Smooth muscle cell (in vitro differentiated cells): ENCODE results near the gene KIF17. TPM values are rescaled to one million over a fixed set of nuclear protein-coding genes. Genes with fewer than 3 reads are reported as not detected.

Source experiments
- DNase-seq: peaks from one replicate; lab custom pipeline; 2025; ENCODE audit not compliant: unreplicated experiment; lab: John Stamatoyannopoulos, UW
- H2AFZ ChIP-seq: fragments of 200-600 bp; sonication (generic); 2 replicates; pipeline ENCODE4 v1.6.0; 2016; ENCODE audit warnings: antibody characterized with exemption, low read depth, mild to moderate bottlenecking
- H3F3A ChIP-seq: fragments of 200-600 bp; sonication (generic); 2 replicates; pipeline ENCODE4 v1.6.0; 2017; ENCODE audit warnings: antibody characterized with exemption, low read depth
- H3K27ac ChIP-seq: fragments of 200-600 bp; sonication (generic); 2 replicates; pipeline ENCODE4 v1.5.1; 2016; ENCODE audit warnings: low read depth, mild to moderate bottlenecking
- H3K27me3 ChIP-seq: fragments of 200-600 bp; sonication (generic); 2 replicates; pipeline ENCODE4 v1.6.1; 2016; ENCODE audit warnings: low read depth, mild to moderate bottlenecking
- H3K36me3 ChIP-seq: fragments of 200-600 bp; sonication (generic); 2 replicates; pipeline ENCODE4 v1.5.1; 2016; ENCODE audit warnings: low read depth
- H3K4me1 ChIP-seq: fragments of 200-600 bp; sonication (generic); 2 replicates; pipeline ENCODE4 v1.5.1; 2016; ENCODE audit warnings: low read depth
- H3K4me2 ChIP-seq: fragments of 200-600 bp; sonication (generic); 2 replicates; pipeline ENCODE4 v1.6.0; 2016; ENCODE audit warnings: mild to moderate bottlenecking
- H3K4me3 ChIP-seq: fragments of 200-600 bp; sonication (generic); 2 replicates; pipeline ENCODE4 v1.5.1; 2016; ENCODE audit warnings: mild to moderate bottlenecking
- H3K79me2 ChIP-seq: fragments of 200-600 bp; sonication (generic); 2 replicates; pipeline ENCODE4 v1.6.0; 2016; ENCODE audit warnings: low read depth, mild to moderate bottlenecking
- H3K9ac ChIP-seq: fragments of 200-600 bp; sonication (generic); 2 replicates; pipeline ENCODE4 v1.6.0; 2016; ENCODE audit warnings: low read depth
- H3K9me3 ChIP-seq: fragments of 200-600 bp; sonication (generic); replicated peaks from 2 replicates; pipeline ENCODE4 v1.5.1; 2016; ENCODE audit warnings: low read depth
- H4K20me1 ChIP-seq: fragments of 200-600 bp; sonication (generic); 2 replicates; pipeline ENCODE4 v1.6.0; 2016; ENCODE audit warnings: low read depth
- WGBS: methylation state at CpG from one replicate; pipeline ENCODE4 v1.1.7; 2016; ENCODE audit warnings: low lambda C conversion rate; 5-methylcytosine and 5-hydroxymethylcytosine counted together
- polyA plus RNA-seq: library from polyadenylated mRNA; unstranded; fragments of >200 nt; fragmentation: Nextera tagmentation; extraction: Ambion mirVana; gene quantifications from 2 replicates; pipeline ENCODE4 v1.2.1, GENCODE V29; 2016
- total RNA-seq: library from RNA; depleted of rRNA; stranded (reverse); fragments of >200 nt; gene quantifications from 2 replicates; pipeline ENCODE4 v1.2.3, GENCODE V29; 2014
- TF ChIP-seq, protein P1 (sequence below): fragments of 200-600 bp; sonication (generic); IDR thresholded peaks from 2 replicates; pipeline ENCODE4 v1.5.1; 2017; ENCODE audit warnings: borderline replicate concordance, mild to moderate bottlenecking, antibody characterized with exemption; ENCODE audit not compliant: insufficient read depth, poor library complexity, severe bottlenecking

Gene KIF17
- total and polyA plus RNA-seq, 2 experiments from 2014 or later, result 0.13 to 2.2 TPM

DNA sequence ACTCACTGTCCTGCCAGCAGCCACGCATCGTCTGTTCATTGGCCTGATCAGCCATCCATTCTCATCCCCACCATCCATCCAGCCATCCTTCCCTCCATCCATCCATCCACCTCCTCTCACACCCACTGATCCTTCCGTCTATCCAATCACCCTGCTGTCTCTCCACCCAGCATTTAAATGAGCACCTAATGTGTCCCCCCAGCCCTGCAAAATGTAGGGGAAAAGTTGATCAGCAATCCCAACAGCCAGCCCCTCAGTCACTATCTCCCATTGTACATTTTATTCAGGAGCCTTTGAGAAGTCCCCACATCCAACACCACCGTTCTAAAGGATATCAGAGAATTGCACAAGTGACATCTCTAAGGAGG is 45.6 kb downstream of the KIF17 start:
- H3K4me3 ChIP-seq, result no peak overlapping the region
- no peak overlapping the region for H3K9ac ChIP-seq
- DNase-seq, result no peak
- no peaks in the 10 kb centered on the region for H3K9me3 ChIP-seq
- H3K27me3 ChIP-seq, result no peaks in the 10 kb centered on the region
- no peaks in the 10 kb centered on the region for H3K36me3 ChIP-seq
- WGBS, result 94% methylated on average over 4 of the region's 4 CpGs
- no peaks in the 10 kb centered on the region for H3K4me1 ChIP-seq
- no peaks in the 10 kb centered on the region for H3F3A ChIP-seq
- no peaks in the 10 kb centered on the region for H3K79me2 ChIP-seq
- H2AFZ ChIP-seq, result no peak overlapping the region
- TF ChIP-seq, protein P1, sequence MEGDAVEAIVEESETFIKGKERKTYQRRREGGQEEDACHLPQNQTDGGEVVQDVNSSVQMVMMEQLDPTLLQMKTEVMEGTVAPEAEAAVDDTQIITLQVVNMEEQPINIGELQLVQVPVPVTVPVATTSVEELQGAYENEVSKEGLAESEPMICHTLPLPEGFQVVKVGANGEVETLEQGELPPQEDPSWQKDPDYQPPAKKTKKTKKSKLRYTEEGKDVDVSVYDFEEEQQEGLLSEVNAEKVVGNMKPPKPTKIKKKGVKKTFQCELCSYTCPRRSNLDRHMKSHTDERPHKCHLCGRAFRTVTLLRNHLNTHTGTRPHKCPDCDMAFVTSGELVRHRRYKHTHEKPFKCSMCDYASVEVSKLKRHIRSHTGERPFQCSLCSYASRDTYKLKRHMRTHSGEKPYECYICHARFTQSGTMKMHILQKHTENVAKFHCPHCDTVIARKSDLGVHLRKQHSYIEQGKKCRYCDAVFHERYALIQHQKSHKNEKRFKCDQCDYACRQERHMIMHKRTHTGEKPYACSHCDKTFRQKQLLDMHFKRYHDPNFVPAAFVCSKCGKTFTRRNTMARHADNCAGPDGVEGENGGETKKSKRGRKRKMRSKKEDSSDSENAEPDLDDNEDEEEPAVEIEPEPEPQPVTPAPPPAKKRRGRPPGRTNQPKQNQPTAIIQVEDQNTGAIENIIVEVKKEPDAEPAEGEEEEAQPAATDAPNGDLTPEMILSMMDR, result no peak
- H3K27ac ChIP-seq, result no peak overlapping the region
- H3K4me2 ChIP-seq, result no peak overlapping the region
- H4K20me1 ChIP-seq, result no peaks in the 10 kb centered on the region

DNA sequence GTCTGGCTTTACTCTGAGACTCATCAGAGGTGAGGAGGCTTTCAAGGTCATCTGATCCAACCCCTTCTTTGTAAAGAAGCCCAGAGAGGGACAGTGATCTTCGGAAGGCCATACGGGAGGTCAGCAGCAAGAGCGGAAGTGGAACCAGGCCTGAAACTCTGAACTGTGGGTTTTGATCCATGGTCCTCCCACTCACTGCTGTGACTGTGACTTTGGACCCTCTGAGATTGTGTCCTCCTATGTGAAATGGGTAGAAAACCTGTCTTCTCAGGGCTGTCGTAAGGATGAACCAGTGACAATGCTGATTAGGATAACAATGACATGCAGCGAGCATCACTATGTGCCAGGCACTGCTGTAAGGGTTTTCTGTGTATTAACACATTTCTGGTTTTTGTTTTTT is 46.9 kb downstream of the KIF17 start:
- Histone ChIP-seq H3K27me3 (no peaks in the 10 kb centered on the region), H3K27ac (no peak overlapping the region), H2AFZ (no peak overlapping the region), H3K4me1 (no peaks in the 10 kb centered on the region), H3K4me2 (no peak overlapping the region), H4K20me1 (no peaks in the 10 kb centered on the region), H3K79me2 (no peaks in the 10 kb centered on the region), H3F3A (no peaks in the 10 kb centered on the region), H3K9ac (no peak overlapping the region), H3K9me3 (no peaks in the 10 kb centered on the region), H3K4me3 (no peak overlapping the region), H3K36me3 (no peaks in the 10 kb centered on the region)
- TF ChIP-seq, protein P1, result no peak
- DNase-seq, result no peak
- 93% methylated on average over 5 of the region's 5 CpGs for WGBS

DNA sequence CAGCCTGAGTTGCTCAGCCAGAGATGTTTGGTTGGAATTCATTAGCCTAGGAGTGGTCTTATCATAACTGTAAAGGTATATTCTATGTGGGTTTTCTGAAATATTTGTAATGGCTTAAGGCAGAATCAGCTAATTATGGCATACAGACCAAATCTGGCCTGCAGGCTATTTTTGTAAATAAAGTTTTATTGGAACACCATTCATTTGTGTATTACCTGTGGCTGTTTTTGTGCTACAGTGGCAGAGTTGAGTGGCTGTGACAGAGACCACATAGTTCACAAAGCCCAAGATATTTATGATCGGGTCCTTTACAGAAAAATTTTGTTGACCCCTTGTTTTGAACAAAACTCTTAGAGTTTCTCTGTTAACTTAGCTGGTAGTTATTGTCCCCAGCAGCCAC is 49.2 kb downstream of the KIF17 start:
- no peaks in the 10 kb centered on the region for H3K4me1 ChIP-seq
- no peak for DNase-seq
- no peak overlapping the region for H3K4me3 ChIP-seq
- no peaks in the 10 kb centered on the region for H3K27me3 ChIP-seq
- H3K27ac ChIP-seq, result no peak overlapping the region
- no peaks in the 10 kb centered on the region for H4K20me1 ChIP-seq
- TF ChIP-seq, protein P1, result no peak
- H3K9ac ChIP-seq, result no peak overlapping the region
- H3K4me2 ChIP-seq, result no peak overlapping the region
- no peaks in the 10 kb centered on the region for H3F3A ChIP-seq
- WGBS, result 91% methylated on average over 1 of the region's 1 CpG
- no peak overlapping the region for H2AFZ ChIP-seq
- H3K79me2 ChIP-seq, result no peaks in the 10 kb centered on the region
- H3K9me3 ChIP-seq, result no peaks in the 10 kb centered on the region
- H3K36me3 ChIP-seq, result no peaks in the 10 kb centered on the region

DNA sequence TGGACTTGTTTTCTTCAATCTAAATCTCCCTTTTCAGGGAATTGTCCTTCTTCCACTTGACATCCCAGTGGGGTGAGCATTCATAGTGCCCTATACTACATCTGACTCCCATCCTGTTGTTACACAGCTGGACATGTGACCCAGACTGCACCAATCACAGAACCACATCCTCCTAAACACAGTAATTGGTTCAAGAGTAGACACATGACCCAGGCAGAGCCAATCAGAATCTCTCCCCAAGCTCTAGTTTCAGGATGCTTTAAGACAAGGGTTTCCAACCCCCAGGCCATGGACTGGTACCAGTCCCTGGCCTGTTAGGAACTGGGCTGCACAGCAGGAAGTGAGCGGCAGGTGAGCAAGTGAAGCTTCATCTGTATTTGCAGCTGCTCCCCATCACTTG is 51.0 kb downstream of the KIF17 start:
- WGBS, result 100% methylated on average over 1 of the region's 1 CpG
- Histone ChIP-seq H2AFZ (no peak overlapping the region), H4K20me1 (no peaks in the 10 kb centered on the region), H3K9ac (no peak overlapping the region), H3K4me2 (no peak overlapping the region), H3K4me1 (no peaks in the 10 kb centered on the region), H3K9me3 (no peaks in the 10 kb centered on the region), H3K36me3 (no peaks in the 10 kb centered on the region), H3K27me3 (no peaks in the 10 kb centered on the region), H3K4me3 (no peak overlapping the region), H3K79me2 (no peaks in the 10 kb centered on the region), H3K27ac (no peak overlapping the region), H3F3A (no peaks in the 10 kb centered on the region)
- TF ChIP-seq, protein P1, result no peak
- no peak for DNase-seq
